Left kidney (tissue), 2 donors: ENCODE data around the gene SBK2. TPM values are rescaled to one million over a fixed set of nuclear protein-coding genes. Genes with fewer than 3 reads are reported as not detected.

Experiments
- DNase-seq: peaks from one replicate; pipeline ENCODE4 v3.0.0-alpha.2; 2013
- polyA plus RNA-seq: library from polyadenylated mRNA; unstranded; fragments of 120-200 nt; gene quantifications from one replicate; pipeline ENCODE4 v1.2.1, GENCODE V29; 2013; ENCODE audit not compliant: insufficient read length

The SBK2 gene
- polyA plus RNA-seq, 1 donor: 1.1 TPM

DNA sequence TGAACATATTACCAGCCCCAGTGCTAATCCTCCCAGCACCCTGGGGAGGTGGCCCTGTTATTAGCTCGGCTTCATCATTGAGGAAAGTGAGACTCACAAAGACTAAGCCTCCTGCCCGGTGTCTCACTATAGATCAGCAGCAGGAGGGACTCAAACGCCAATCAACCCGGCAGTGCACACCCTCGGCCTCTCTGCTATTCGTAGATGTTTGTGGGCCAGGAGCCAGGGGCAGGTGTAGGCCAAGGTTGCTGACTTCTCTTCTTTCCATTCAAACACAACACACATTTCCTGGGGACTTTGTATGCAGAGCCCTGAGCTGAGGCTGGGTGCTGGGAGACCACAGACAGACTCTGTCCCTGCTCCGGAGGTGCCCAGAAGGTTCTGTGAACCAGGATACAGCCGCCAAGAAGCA is 17.8 kb upstream of the SBK2 start:
- DNase-seq: no peak

GRCh38 chr19:55554302-55554701 is 17.4 kb upstream of the SBK2 start:
- DNase-seq: no peak

- DNase-seq: no peak
These were observed 16.6 kb upstream of the SBK2 start for GRCh38 chr19:55553217-55554182.

- DNase-seq: no peak
These were observed 15.7 kb upstream of the SBK2 start for GRCh38 chr19:55552620-55553019.

DNA sequence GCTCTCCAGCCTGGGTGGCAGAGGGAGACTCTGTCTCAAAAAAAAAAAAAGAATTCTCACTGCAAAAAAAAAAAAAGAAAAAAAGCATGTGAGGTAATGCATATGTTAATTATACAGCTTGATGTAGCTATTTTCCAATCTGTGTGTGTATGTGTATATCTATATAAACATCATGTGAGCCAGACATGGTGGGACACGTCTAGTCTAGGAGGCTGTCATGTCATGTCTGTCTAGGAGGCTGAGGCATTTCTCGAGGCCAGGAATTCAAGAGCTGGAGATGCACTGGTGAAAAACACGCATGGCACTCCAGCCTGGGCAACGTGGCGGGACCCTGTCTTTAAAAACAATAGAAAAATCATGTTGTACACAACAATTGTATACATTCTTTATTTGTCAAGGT is 15.3 kb upstream of the SBK2 start:
- DNase-seq: no peak

GRCh38 chr19:55550321-55550650 is 13.4 kb upstream of the SBK2 start:
- DNase-seq: no peak

DNA sequence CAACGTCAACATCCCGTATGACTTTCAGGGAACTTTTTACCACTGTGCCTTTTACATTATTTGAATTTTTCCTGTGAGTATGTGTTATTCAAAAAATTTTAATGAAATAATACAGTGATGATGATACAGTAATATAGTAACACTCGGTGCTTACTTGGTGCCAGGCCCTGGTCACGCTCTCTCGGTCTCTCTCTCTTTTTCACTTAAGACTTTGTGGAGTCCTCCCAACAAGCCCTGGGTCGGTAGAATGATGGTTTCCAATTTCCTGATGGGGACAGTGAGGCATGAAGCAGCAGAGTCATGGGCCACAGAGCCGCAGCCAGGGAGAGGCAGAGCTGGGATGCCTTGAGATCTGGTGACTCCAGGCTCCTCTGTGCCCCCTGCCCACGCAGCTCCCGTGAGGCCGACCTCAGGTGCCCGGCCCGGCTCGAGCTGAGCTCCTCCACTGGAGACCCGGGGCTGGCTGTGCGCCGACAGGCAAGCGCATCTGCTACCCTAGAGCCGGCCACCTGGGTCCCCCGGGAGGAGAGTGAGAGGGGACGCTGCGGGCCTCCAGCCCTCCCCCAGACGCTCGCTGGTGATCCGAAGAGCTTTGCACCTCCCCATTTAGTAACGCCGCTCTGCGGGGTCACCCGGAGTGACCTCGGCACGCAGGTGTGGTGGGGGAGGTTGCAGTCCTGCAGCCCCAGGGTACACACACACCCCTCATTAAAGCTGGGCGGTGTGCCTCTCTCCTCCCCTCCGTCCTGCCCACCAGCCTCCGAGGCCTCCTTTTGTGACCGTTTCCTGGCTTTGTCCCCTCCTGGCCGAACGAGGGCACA is 12.8 kb upstream of the SBK2 start:
- DNase-seq: peak; percentile 81

GRCh38 chr19:55546822-55547614 is 10.1 kb upstream of the SBK2 start:
- no peak for DNase-seq

- no peak for DNase-seq
These were observed 9.1 kb upstream of the SBK2 start for GRCh38 chr19:55546011-55546410.

DNA sequence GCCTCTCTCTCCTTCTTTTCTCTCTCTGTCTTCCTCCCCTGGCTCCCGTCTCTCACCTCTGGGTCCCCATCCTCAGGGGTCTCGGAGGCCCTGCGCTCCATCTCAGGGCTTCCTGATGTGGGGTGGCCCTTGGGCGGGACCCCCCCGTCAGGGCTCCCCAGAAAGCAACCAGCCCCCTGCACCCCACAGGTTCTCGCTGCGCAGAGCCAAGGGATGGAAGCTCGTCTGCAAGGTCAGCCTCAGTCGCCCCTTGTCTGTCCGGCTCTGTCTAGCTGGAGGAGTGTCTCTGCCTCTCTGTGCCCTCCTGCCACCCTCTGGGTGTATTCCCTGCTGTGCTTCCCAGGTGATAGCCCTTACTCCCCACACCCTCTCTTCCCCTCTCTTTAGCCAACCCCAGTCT is 8.5 kb upstream of the SBK2 start, which contains the start of gene SBK3:
TSS of gene SBK3 (minus strand) at position 101 of the 400 bp plus-strand sequence. CDS start at position 101, 0 bp downstream.
- no peak for DNase-seq

- no peak for DNase-seq
These were observed 8.0 kb upstream of the SBK2 start for GRCh38 chr19:55544776-55545439.

DNA sequence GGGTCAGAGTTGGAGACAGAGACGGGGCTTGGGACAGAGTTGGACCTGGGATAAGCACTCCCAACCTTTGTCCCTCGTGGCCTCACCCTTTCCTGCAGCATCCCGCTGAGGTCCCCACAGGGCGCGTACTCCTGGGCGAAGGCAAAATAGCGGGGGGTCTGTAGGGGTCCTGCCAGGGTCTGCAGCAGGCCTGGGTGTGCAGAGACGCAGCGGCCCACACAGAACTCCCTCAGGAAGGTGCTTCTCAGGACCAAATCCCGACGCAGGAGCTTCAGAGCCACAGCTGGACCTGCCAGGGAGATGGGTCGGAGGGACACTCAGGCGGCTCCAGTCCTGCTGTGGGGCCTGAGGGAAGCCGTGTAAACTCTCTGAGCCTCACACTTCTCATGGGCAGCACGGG is 7.1 kb upstream of the SBK2 start:
- DNase-seq: no peak

- DNase-seq: no peak
These were observed 6.6 kb upstream of the SBK2 start for GRCh38 chr19:55543567-55543966.

DNA sequence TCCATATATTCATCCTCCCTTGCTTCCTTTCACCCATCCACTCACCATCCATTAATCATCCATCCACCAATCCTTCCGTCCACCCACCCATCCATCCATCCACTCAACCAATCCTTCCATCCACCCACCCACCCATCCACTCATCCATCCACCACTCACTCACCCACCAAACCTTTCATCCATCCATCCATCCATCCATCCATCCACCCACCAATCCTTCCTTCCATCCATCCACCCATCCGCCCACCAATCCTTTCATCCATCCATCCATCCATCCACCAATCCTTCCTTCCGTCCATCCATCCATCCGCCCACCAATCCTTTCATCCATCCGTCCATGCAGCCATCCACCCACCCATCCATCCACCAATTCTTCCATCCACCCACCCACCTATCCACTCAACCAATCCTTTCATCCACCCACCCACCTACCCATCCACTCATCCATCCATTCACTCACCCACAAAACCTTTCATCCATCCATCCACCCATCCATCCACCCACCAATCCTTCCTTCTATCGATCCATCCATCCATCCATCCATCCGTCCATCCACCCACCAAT is 5.4 kb upstream of the SBK2 start:
- no peak for DNase-seq

DNA sequence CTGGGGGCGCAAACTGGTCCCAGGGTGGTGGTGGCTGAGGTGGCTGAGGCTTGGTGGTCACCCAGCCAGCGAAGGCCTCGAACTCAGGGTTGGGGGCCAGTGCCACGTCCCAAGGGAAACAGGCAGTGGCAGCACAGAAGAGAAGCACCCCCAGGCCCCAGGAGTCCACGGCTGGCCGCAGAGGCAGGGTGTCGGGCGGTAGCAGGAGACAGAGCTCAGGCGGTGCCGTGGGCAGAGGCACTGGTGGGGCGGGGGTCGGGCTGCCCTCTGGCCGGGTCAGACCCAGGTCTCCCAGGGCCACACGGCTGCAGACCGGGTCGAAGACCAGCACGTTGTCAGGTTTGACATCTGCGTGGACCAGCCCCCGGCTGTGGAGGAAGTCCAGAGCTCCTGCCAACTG is 4.2 kb upstream of the SBK2 start:
- DNase-seq: no peak

GRCh38 chr19:55540619-55541018 is 3.7 kb upstream of the SBK2 start:
- DNase-seq: no peak

GRCh38 chr19:55539090-55539984 is 2.4 kb upstream of the SBK2 start:
- no peak for DNase-seq

DNA sequence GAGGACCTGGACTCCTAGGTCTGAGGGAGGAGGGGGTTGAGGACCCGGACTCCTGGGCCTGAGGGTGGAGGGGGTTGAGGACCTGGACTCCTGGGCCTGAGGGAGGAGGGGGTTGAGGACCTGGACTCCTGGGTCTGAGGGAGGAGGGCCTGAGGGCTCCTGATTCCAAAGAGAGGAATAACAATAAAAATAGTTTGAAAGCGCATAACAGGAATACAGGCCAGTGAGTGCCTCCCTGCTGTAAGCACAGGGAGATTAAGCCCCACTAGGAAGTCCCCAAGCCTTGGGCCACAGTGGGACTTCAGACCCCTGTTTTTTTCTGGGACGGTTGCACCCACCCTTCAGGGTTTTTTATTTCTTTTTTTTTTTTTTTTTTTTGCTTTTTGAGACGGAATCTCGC is 1.2 kb upstream of the SBK2 start:
- no peak for DNase-seq

- no peak for DNase-seq
These were observed 793 bp upstream of the SBK2 start for GRCh38 chr19:55537741-55538111.

GRCh38 chr19:55536366-55536765 is 567 bp downstream of the SBK2 start:
- DNase-seq: no peak
